HEK293 (cell line): ENCODE data around the gene ARHGAP32.

ENCODE experiments used
- CTCF ChIA-PET: fragments of 350-600 bp; formaldehyde crosslinking; extraction: SDS; loops from one replicate; lab custom pipeline; 2021; ENCODE audit warnings: antibody characterized with exemption; lab: Yijun Ruan, JAX
- POLR2A ChIA-PET: fragments of 300-600 bp; formaldehyde crosslinking; extraction: SDS; loops from one replicate; lab custom pipeline; 2020; ENCODE audit warnings: antibody characterized with exemption, inconsistent platforms; lab: Yijun Ruan, JAX
- H3K27ac ChIP-seq: fragments of 200-500 bp; sonication (Bioruptor generic); 2 replicates; pipeline ENCODE4 v1.5.1; 2014; ENCODE audit warnings: low read depth, low read length, control low read depth, inconsistent platforms; ENCODE audit errors: extremely low read depth
- H3K36me3 ChIP-seq, 2 experiments: fragments of 200-500 bp in 1 of 2; sonication (Bioruptor generic) in 1 of 2; 1 replicate in 1 of 2; 2 replicates in 1 of 2; pipeline ENCODE4 v1.5.1; 2014 to 2017; ENCODE audit warnings: inconsistent platforms in 2 of 2, low read length in 2 of 2; ENCODE audit not compliant: control insufficient read depth in 2 of 2, insufficient read depth in 1 of 2
- H3K4me1 ChIP-seq: fragments of 200-500 bp; sonication (Bioruptor generic); 2 replicates; pipeline ENCODE4 v1.5.1; 2014; ENCODE audit warnings: mild to moderate bottlenecking, low read length, inconsistent platforms; ENCODE audit not compliant: control insufficient read depth, insufficient read depth
- H3K4me3 ChIP-seq: 2 replicates; pipeline ENCODE4 v1.5.1; 2011; ENCODE audit warnings: low read depth, mild to moderate bottlenecking, control low read depth, low read length, moderate library complexity
- H3K9me3 ChIP-seq: fragments of 200-500 bp; sonication (Bioruptor generic); 2 replicates; pipeline ENCODE4 v1.5.1; 2014; ENCODE audit warnings: low read depth, low read length, inconsistent platforms; ENCODE audit not compliant: control insufficient read depth, insufficient read depth
- BCL11A ChIP-seq: fragments of 450-650 bp; formaldehyde crosslinking; IDR thresholded peaks from 2 replicates; pipeline ENCODE4 v1.5.1; 2016; ENCODE audit warnings: low read depth, missing biosample characterization, missing genetic modification characterization
- HOXD13 ChIP-seq: sonication (generic); formaldehyde crosslinking; IDR thresholded peaks from 2 replicates; pipeline ENCODE4 v1.8.0; 2022; ENCODE audit warnings: missing genetic modification reagents, borderline replicate concordance
- REPIN1 ChIP-seq: fragments of 450-650 bp; formaldehyde crosslinking; IDR thresholded peaks from 2 replicates; pipeline ENCODE4 v1.5.1; 2017; ENCODE audit warnings: missing biosample characterization, missing genetic modification characterization, low read depth
- SETDB1 ChIP-seq: IDR thresholded peaks from one replicate; pipeline ENCODE4 v1.6.1; 2017; ENCODE audit warnings: mild to moderate bottlenecking, low read length, moderate library complexity, mixed read lengths; ENCODE audit not compliant: insufficient read length
- ZBTB1 ChIP-seq: fragments of 450-650 bp; formaldehyde crosslinking; IDR thresholded peaks from 2 replicates; pipeline ENCODE4 v1.5.1; 2016; ENCODE audit warnings: missing biosample characterization, missing genetic modification characterization
- ZFP37 ChIP-seq: fragments of 450-650 bp; formaldehyde crosslinking; IDR thresholded peaks from 2 replicates; pipeline ENCODE4 v1.5.1; 2016; ENCODE audit warnings: missing biosample characterization, missing genetic modification characterization
- ZNF184 ChIP-seq: fragments of 450-650 bp; IDR thresholded peaks from 2 replicates; pipeline ENCODE4 v1.5.1; 2018; ENCODE audit warnings: missing biosample characterization, mild to moderate bottlenecking, missing genetic modification characterization
- ZNF274 ChIP-seq, 2 experiments: fragments of 200-500 bp in 1 of 2; fragments of 450-650 bp in 1 of 2; sonication (Bioruptor generic) in 1 of 2; formaldehyde crosslinking in 1 of 2; IDR thresholded peaks; 2 replicates each; pipeline versions ENCODE4 v1.5.1 to v1.6.1; 2014 to 2016; ENCODE audit warnings: borderline replicate concordance in 1 of 2, inconsistent platforms in 1 of 2, low read length in 1 of 2, missing biosample characterization in 1 of 2, missing genetic modification characterization in 1 of 2
- ZNF311 ChIP-seq: fragments of 450-650 bp; formaldehyde crosslinking; IDR thresholded peaks from 2 replicates; pipeline ENCODE4 v1.5.1; 2017; ENCODE audit warnings: missing biosample characterization, missing genetic modification characterization, borderline replicate concordance
- ZNF623 ChIP-seq: fragments of 450-650 bp; formaldehyde crosslinking; IDR thresholded peaks from 2 replicates; pipeline ENCODE4 v1.5.1; 2016; ENCODE audit warnings: missing biosample characterization, missing genetic modification characterization
- TF ChIP-seq, protein P1 (sequence below): fragments of 450-650 bp; formaldehyde crosslinking; IDR thresholded peaks from 2 replicates; pipeline ENCODE4 v1.5.1; 2016; ENCODE audit warnings: missing biosample characterization, missing genetic modification characterization
- TF ChIP-seq, protein P2 (sequence below): fragments of 450-650 bp; formaldehyde crosslinking; IDR thresholded peaks from 2 replicates; pipeline ENCODE4 v1.5.1; 2016; ENCODE audit warnings: missing biosample characterization, missing genetic modification characterization
- TF ChIP-seq, protein P3 (sequence below): sonication (generic); formaldehyde crosslinking; IDR thresholded peaks from 2 replicates; pipeline ENCODE4 v1.8.1; 2022; ENCODE audit warnings: mild to moderate bottlenecking, moderate library complexity, missing genetic modification reagents
- TF ChIP-seq, protein P4 (sequence below): fragments of 450-650 bp; formaldehyde crosslinking; IDR thresholded peaks from 2 replicates; pipeline ENCODE4 v1.5.0; 2017; ENCODE audit warnings: missing biosample characterization, missing genetic modification characterization, borderline replicate concordance
- TF ChIP-seq, protein P5 (sequence below): fragments of 450-650 bp; formaldehyde crosslinking; conservative IDR thresholded peaks from 2 replicates; pipeline ENCODE4 v1.5.1; 2016; ENCODE audit warnings: low read depth, missing biosample characterization, missing genetic modification characterization

Gene ARHGAP32

DNA sequence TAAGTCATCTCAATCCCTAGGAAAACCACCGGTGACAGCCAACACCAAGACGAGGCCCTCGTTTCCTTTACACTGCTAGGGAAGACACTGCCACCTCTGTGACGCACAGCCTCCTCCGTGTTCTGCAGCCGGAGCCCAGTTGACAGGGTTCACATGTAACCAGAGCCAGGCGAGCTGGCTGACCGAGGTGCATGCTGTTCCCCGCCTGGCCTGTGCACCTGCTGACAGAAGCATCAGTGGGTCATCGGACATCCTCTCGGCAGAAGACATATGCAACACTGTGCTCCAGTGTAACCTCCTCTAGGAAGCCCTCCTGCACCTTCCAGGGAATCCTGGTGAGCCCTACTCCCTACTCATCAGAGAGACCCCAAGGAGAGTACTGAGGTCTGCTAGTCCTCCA is 135.2 kb downstream of the ARHGAP32 start (continued):
- TF ChIP-seq, protein P1, sequence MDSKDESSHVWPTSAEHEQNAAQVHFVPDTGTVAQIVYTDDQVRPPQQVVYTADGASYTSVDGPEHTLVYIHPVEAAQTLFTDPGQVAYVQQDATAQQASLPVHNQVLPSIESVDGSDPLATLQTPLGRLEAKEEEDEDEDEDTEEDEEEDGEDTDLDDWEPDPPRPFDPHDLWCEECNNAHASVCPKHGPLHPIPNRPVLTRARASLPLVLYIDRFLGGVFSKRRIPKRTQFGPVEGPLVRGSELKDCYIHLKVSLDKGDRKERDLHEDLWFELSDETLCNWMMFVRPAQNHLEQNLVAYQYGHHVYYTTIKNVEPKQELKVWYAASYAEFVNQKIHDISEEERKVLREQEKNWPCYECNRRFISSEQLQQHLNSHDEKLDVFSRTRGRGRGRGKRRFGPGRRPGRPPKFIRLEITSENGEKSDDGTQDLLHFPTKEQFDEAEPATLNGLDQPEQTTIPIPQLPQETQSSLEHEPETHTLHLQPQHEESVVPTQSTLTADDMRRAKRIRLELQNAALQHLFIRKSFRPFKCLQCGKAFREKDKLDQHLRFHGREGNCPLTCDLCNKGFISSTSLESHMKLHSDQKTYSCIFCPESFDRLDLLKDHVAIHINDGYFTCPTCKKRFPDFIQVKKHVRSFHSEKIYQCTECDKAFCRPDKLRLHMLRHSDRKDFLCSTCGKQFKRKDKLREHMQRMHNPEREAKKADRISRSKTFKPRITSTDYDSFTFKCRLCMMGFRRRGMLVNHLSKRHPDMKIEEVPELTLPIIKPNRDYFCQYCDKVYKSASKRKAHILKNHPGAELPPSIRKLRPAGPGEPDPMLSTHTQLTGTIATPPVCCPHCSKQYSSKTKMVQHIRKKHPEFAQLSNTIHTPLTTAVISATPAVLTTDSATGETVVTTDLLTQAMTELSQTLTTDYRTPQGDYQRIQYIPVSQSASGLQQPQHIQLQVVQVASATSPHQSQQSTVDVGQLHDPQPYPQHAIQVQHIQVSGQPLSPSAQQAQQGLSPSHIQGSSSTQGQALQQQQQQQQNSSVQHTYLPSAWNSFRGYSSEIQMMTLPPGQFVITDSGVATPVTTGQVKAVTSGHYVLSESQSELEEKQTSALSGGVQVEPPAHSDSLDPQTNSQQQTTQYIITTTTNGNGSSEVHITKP, result no peak
- no peak for TF ChIP-seq ZNF184
- TF ChIP-seq, protein P2, sequence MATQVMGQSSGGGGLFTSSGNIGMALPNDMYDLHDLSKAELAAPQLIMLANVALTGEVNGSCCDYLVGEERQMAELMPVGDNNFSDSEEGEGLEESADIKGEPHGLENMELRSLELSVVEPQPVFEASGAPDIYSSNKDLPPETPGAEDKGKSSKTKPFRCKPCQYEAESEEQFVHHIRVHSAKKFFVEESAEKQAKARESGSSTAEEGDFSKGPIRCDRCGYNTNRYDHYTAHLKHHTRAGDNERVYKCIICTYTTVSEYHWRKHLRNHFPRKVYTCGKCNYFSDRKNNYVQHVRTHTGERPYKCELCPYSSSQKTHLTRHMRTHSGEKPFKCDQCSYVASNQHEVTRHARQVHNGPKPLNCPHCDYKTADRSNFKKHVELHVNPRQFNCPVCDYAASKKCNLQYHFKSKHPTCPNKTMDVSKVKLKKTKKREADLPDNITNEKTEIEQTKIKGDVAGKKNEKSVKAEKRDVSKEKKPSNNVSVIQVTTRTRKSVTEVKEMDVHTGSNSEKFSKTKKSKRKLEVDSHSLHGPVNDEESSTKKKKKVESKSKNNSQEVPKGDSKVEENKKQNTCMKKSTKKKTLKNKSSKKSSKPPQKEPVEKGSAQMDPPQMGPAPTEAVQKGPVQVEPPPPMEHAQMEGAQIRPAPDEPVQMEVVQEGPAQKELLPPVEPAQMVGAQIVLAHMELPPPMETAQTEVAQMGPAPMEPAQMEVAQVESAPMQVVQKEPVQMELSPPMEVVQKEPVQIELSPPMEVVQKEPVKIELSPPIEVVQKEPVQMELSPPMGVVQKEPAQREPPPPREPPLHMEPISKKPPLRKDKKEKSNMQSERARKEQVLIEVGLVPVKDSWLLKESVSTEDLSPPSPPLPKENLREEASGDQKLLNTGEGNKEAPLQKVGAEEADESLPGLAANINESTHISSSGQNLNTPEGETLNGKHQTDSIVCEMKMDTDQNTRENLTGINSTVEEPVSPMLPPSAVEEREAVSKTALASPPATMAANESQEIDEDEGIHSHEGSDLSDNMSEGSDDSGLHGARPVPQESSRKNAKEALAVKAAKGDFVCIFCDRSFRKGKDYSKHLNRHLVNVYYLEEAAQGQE (tag by site-specific recombination), result no peak
- TF ChIP-seq BCL11A (tag by site-specific recombination), result no peak
- TF ChIP-seq SETDB1, result no peak
- TF ChIP-seq, protein P3, sequence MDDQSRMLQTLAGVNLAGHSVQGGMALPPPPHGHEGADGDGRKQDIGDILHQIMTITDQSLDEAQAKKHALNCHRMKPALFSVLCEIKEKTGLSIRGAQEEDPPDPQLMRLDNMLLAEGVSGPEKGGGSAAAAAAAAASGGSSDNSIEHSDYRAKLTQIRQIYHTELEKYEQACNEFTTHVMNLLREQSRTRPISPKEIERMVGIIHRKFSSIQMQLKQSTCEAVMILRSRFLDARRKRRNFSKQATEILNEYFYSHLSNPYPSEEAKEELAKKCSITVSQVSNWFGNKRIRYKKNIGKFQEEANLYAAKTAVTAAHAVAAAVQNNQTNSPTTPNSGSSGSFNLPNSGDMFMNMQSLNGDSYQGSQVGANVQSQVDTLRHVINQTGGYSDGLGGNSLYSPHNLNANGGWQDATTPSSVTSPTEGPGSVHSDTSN (CRISPR knock-in tag), result no peak
- TF ChIP-seq HOXD13 (CRISPR knock-in tag), result no peak
- TF ChIP-seq ZBTB1 (tag by site-specific recombination), result no peak
- TF ChIP-seq, all 188 proteins: peak for 0

DNA sequence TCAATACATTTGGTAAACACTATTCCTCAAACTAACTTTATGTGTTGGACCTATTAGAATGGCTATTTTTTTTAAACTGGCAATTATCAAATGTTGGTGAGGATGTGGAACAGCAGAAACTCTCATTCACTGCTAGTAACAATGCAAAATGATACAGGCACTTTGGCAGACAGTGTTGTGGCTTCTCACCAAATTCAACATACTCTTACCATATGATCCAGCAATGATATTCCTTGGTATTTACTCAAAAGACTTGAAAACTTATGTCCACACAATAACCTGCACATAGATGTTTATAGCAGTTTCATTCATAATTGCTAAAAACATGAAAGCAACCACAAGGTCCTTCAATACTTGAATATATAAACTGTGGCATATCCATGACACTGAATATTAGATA is 136.9 kb downstream of the ARHGAP32 start:
- POLR2A ChIA-PET, result no interaction called here
- no peaks in the 10 kb centered on the region for H3K4me1 ChIP-seq
- CTCF ChIA-PET, result no interaction called here

More for the DNA sequence above, 136.9 kb downstream of the ARHGAP32 start:
- TF ChIP-seq ZNF311 (tag by site-specific recombination) (no peak), ZNF274 (IDR thresholded peaks at IDR 0.05; ENCODE audit: low read length) (no peak), ZNF274 (tag by site-specific recombination; IDR thresholded peaks at IDR 0.05; ENCODE audit: borderline replicate concordance) (no peak), ZNF623 (tag by site-specific recombination) (no peak), REPIN1 (tag by site-specific recombination) (no peak), ZFP37 (no peak)
- TF ChIP-seq, protein P4, sequence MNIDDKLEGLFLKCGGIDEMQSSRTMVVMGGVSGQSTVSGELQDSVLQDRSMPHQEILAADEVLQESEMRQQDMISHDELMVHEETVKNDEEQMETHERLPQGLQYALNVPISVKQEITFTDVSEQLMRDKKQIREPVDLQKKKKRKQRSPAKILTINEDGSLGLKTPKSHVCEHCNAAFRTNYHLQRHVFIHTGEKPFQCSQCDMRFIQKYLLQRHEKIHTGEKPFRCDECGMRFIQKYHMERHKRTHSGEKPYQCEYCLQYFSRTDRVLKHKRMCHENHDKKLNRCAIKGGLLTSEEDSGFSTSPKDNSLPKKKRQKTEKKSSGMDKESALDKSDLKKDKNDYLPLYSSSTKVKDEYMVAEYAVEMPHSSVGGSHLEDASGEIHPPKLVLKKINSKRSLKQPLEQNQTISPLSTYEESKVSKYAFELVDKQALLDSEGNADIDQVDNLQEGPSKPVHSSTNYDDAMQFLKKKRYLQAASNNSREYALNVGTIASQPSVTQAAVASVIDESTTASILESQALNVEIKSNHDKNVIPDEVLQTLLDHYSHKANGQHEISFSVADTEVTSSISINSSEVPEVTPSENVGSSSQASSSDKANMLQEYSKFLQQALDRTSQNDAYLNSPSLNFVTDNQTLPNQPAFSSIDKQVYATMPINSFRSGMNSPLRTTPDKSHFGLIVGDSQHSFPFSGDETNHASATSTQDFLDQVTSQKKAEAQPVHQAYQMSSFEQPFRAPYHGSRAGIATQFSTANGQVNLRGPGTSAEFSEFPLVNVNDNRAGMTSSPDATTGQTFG (tag by site-specific recombination), result no peak
- TF ChIP-seq, protein P5, sequence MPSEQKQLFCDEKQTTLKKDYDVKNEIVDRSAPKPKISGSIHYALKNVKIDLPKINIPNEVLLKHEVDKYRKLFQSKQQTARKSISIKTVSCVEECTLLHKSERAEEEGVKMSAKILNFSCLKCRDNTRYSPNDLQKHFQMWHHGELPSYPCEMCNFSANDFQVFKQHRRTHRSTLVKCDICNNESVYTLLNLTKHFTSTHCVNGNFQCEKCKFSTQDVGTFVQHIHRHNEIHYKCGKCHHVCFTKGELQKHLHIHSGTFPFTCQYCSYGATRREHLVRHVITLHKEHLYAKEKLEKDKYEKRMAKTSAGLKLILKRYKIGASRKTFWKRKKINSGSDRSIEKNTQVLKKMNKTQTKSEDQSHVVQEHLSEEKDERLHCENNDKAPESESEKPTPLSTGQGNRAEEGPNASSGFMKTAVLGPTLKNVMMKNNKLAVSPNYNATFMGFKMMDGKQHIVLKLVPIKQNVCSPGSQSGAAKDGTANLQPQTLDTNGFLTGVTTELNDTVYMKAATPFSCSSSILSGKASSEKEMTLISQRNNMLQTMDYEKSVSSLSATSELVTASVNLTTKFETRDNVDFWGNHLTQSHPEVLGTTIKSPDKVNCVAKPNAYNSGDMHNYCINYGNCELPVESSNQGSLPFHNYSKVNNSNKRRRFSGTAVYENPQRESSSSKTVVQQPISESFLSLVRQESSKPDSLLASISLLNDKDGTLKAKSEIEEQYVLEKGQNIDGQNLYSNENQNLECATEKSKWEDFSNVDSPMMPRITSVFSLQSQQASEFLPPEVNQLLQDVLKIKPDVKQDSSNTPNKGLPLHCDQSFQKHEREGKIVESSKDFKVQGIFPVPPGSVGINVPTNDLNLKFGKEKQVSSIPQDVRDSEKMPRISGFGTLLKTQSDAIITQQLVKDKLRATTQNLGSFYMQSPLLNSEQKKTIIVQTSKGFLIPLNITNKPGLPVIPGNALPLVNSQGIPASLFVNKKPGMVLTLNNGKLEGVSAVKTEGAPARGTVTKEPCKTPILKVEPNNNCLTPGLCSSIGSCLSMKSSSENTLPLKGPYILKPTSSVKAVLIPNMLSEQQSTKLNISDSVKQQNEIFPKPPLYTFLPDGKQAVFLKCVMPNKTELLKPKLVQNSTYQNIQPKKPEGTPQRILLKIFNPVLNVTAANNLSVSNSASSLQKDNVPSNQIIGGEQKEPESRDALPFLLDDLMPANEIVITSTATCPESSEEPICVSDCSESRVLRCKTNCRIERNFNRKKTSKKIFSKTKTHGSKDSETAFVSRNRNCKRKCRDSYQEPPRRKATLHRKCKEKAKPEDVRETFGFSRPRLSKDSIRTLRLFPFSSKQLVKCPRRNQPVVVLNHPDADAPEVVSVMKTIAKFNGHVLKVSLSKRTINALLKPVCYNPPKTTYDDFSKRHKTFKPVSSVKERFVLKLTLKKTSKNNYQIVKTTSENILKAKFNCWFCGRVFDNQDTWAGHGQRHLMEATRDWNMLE (tag by site-specific recombination), result no peak
- H3K36me3 ChIP-seq, result no peaks in the 10 kb centered on the region
- H3K4me3 ChIP-seq, result no peak overlapping the region
- no peak overlapping the region for H3K27ac ChIP-seq
- H3K9me3 ChIP-seq, result no peaks in the 10 kb centered on the region
